K562 treated with DMSO at 1 percent for 12 hours (cell line): ENCODE measurements around the gene STX3. TPM values are rescaled to one million over a fixed set of nuclear protein-coding genes. Genes with fewer than 3 reads are reported as not detected.

ENCODE experiments used
- total RNA-seq: library from RNA; unstranded; fragments of 300-600 nt; gene quantifications from 2 replicates; pipeline ENCODE4 v1.2.3, GENCODE V29; 2022; ENCODE audit not compliant: insufficient read depth

Gene STX3
- 60.3 and 134 TPM in 2 replicates for total RNA-seq

GRCh38 chr11:59754859-59755700 is at the start of gene STX3:
Gene STX3, plus strand, starts transcription at chr11:59755376. Its CDS starts 230 bp downstream, at chr11:59755606.

GRCh38 chr11:59713745-59714144 is 41.4 kb upstream of the STX3 start, which contains the start of gene OR10V1:
Gene OR10V1, minus strand, starts transcription at chr11:59713845. Its CDS starts 0 bp downstream, at chr11:59713845.

GRCh38 chr11:59810189-59810910 is 55.2 kb downstream of the STX3 start, which contains the start of gene MRPL16:
Gene MRPL16, minus strand, starts transcription at chr11:59810778. Its CDS starts 120 bp downstream, at chr11:59810658.

GRCh38 chr11:59845399-59845798 is 90.2 kb downstream of the STX3 start, which contains the start of gene CBLIF:
Gene CBLIF, minus strand, starts transcription at chr11:59845499. Its CDS starts 46 bp downstream, at chr11:59845453.

Other genes with a start within 250 kb of the STX3 start
- not detected in 2 replicates for gene OR4D9, start 243.8 kb upstream of the STX3 start, total RNA-seq
- 16.7 and 50.3 TPM in 2 replicates for gene OSBP, start 139.6 kb upstream of the STX3 start, total RNA-seq
- gene PATL1, start 86.3 kb upstream of the STX3 start, total RNA-seq = 9.2 and 40.2 TPM in 2 replicates
- gene OR10V1, start 41.5 kb upstream of the STX3 start, total RNA-seq = not detected in 2 replicates
- gene MRPL16, start 55.4 kb downstream of the STX3 start, total RNA-seq = 69.2 and 77.0 TPM in 2 replicates
- gene CBLIF, start 90.1 kb downstream of the STX3 start, total RNA-seq = not detected in 2 replicates
- 34.8 and 56.5 TPM in 2 replicates for gene TCN1, start 111.1 kb downstream of the STX3 start, total RNA-seq
- gene OOSP3, start 123.4 kb downstream of the STX3 start, total RNA-seq = not detected in 2 replicates
- gene OOSP1, start 183.1 kb downstream of the STX3 start, total RNA-seq = 1.6 TPM in 1 of 2 replicates, not detected in the other
- gene OOSP4A, start 208.7 kb downstream of the STX3 start, total RNA-seq = not detected in 2 replicates